IMR-90 (cell line): ENCODE data around the gene FUT8. TPM values are rescaled to one million over a fixed set of nuclear protein-coding genes. Genes with fewer than 3 reads are reported as not detected.

Experiments
- ATAC-seq: fragments of 200-7000 bp; cut with Tn5 transposase; 2 replicates; pipeline ENCODE4 v1.9.1; 2020; ENCODE audit warnings: low read depth, mild to moderate bottlenecking, moderate library complexity
- BruUV-seq: library from RNA; stranded (reverse); fragments of 400-500 nt; replicated peaks from 2 replicates; lab custom pipeline; 2021; lab: Mats Ljungman, UMichigan
- CTCF ChIA-PET: fragments of 300-600 bp; formaldehyde crosslinking; extraction: SDS; loops from one replicate; lab custom pipeline; 2021; ENCODE audit warnings: antibody characterized with exemption; lab: Yijun Ruan, JAX
- POLR2A ChIA-PET: fragments of 300-600 bp; sonication (Branson Sonifier 250); formaldehyde crosslinking; loops from one replicate; lab custom pipeline; 2022; ENCODE audit warnings: antibody characterized with exemption; ENCODE audit not compliant: unreplicated experiment; lab: Charles Lee
- DNase-seq: peaks from one replicate; pipeline ENCODE4 v3.0.0; 2013
- H2AFZ ChIP-seq: replicated peaks from 2 replicates; pipeline ENCODE3; 2013; ENCODE audit warnings: low read length, mild to moderate bottlenecking; ENCODE audit not compliant: poor library complexity
- H2AK5ac ChIP-seq: 2 replicates; pipeline ENCODE4 v1.6.1; 2013; ENCODE audit warnings: low read depth, low read length, inconsistent platforms
- H2AK9ac ChIP-seq: replicated peaks from 2 replicates; pipeline ENCODE3; 2013; ENCODE audit warnings: mild to moderate bottlenecking, low read depth, low read length, moderate library complexity; ENCODE audit not compliant: poor library complexity
- H2BK120ac ChIP-seq: 2 replicates; pipeline ENCODE4 v1.6.1; 2013; ENCODE audit warnings: low read depth, low read length, inconsistent platforms
- H2BK15ac ChIP-seq: 3 replicates; pipeline ENCODE4 v1.6.1; 2013; ENCODE audit warnings: low read depth, low read length, inconsistent platforms
- H2BK20ac ChIP-seq: 2 replicates; pipeline ENCODE4 v1.6.1; 2013; ENCODE audit warnings: low read depth, mild to moderate bottlenecking, inconsistent platforms, low read length, moderate library complexity
- H2BK5ac ChIP-seq: 2 replicates; pipeline ENCODE4 v1.6.1; 2013; ENCODE audit warnings: mild to moderate bottlenecking, low read depth, low read length, inconsistent platforms; ENCODE audit not compliant: poor library complexity, severe bottlenecking
- H3K14ac ChIP-seq: replicated peaks from 2 replicates; pipeline ENCODE4 v1.6.1; 2013; ENCODE audit warnings: low read depth, low read length, inconsistent platforms
- H3K18ac ChIP-seq: 2 replicates; pipeline ENCODE4 v1.6.1; 2013; ENCODE audit warnings: low read depth, low read length, control low read depth
- H3K23ac ChIP-seq: 2 replicates; pipeline ENCODE4 v1.6.1; 2013; ENCODE audit warnings: low read depth, low read length, inconsistent platforms
- H3K27ac ChIP-seq: 2 replicates; pipeline ENCODE4 v1.5.1; 2013; ENCODE audit warnings: mild to moderate bottlenecking, control low read depth, low read length; ENCODE audit not compliant: insufficient read depth
- H3K27me3 ChIP-seq: 2 replicates; pipeline ENCODE4 v1.6.1; 2013; ENCODE audit warnings: low read length; ENCODE audit not compliant: control insufficient read depth, insufficient read depth
- H3K36me3 ChIP-seq: 2 replicates; pipeline ENCODE4 v1.6.1; 2013; ENCODE audit warnings: low read length, mixed read lengths; ENCODE audit not compliant: control insufficient read depth, insufficient read depth
- H3K4ac ChIP-seq: 2 replicates; pipeline ENCODE4 v1.6.1; 2013; ENCODE audit warnings: low read depth, low read length, inconsistent platforms
- H3K4me1 ChIP-seq: 2 replicates; pipeline ENCODE4 v1.6.1; 2013; ENCODE audit warnings: low read length, mixed read lengths; ENCODE audit not compliant: control insufficient read depth, insufficient read depth
- H3K4me2 ChIP-seq: 2 replicates; pipeline ENCODE4 v1.6.1; 2013; ENCODE audit warnings: low read depth, mild to moderate bottlenecking, control low read depth, low read length, moderate library complexity
- H3K4me3 ChIP-seq: 2 replicates; pipeline ENCODE4 v1.5.1; 2013; ENCODE audit warnings: low read depth, mild to moderate bottlenecking, control low read depth, low read length, moderate library complexity; ENCODE audit not compliant: insufficient read depth
- H3K56ac ChIP-seq: 2 replicates; pipeline ENCODE4 v1.6.1; 2013; ENCODE audit warnings: low read length, inconsistent platforms; ENCODE audit not compliant: insufficient read depth; ENCODE audit errors: extremely low read depth
- H3K79me1 ChIP-seq, 2 experiments: 2 replicates each; pipeline ENCODE4 v1.6.1; 2013; ENCODE audit warnings: low read length in 2 of 2, inconsistent platforms in 1 of 2, low read depth in 1 of 2
- H3K9ac ChIP-seq: 2 replicates; pipeline ENCODE4 v1.6.1; 2013; ENCODE audit warnings: low read depth, low read length, control low read depth
- H3K9me1 ChIP-seq: 2 replicates; pipeline ENCODE4 v1.6.1; 2013; ENCODE audit warnings: low read length, inconsistent platforms; ENCODE audit not compliant: insufficient read depth
- H3K9me3 ChIP-seq: 2 replicates; pipeline ENCODE4 v1.6.1; 2013; ENCODE audit warnings: low read length; ENCODE audit not compliant: control insufficient read depth, insufficient read depth
- H4K20me1 ChIP-seq: 2 replicates; pipeline ENCODE4 v1.6.1; 2013; ENCODE audit warnings: low read length, inconsistent platforms; ENCODE audit not compliant: insufficient read depth
- H4K5ac ChIP-seq: 2 replicates; pipeline ENCODE4 v1.6.1; 2013; ENCODE audit warnings: mild to moderate bottlenecking, low read depth, low read length, control low read depth
- H4K8ac ChIP-seq, 2 experiments: 2 replicates each; pipeline ENCODE4 v1.6.1; 2013; ENCODE audit warnings: low read depth in 2 of 2, low read length in 2 of 2, control low read depth in 1 of 2, inconsistent platforms in 1 of 2
- H4K91ac ChIP-seq: 2 replicates; pipeline ENCODE4 v1.6.1; 2013; ENCODE audit warnings: low read depth, low read length, inconsistent platforms; ENCODE audit not compliant: insufficient read depth
- MAFK ChIP-seq: IDR thresholded peaks from 2 replicates; pipeline ENCODE4 v1.6.1; 2012; ENCODE audit warnings: low read depth, low read length, improper control_type of control experiment
- POLR2A ChIP-seq: IDR thresholded peaks from 2 replicates; pipeline ENCODE4 v1.6.1; 2012; ENCODE audit warnings: mild to moderate bottlenecking, low read depth, low read length
- RAD21 ChIP-seq: IDR thresholded peaks from 2 replicates; pipeline ENCODE4 v1.6.1; 2012; ENCODE audit warnings: low read length, improper control_type of control experiment
- RCOR1 ChIP-seq: IDR thresholded peaks from 2 replicates; pipeline ENCODE4 v1.6.1; 2012; ENCODE audit warnings: mild to moderate bottlenecking, low read length, improper control_type of control experiment; ENCODE audit not compliant: insufficient replicate concordance
- WGBS, 2 experiments: methylation state at CpG; one replicate each; pipeline versions ENCODE4 v1.1.5 to v1.1.7; 2013; ENCODE audit warnings: missing lambda C conversion rate in 2 of 2; ENCODE audit not compliant: insufficient read length in 1 of 2; ENCODE audit errors: extremely low coverage in 2 of 2; 5-methylcytosine and 5-hydroxymethylcytosine counted together
- dilution Hi-C: fragments of 300-500 bp; cut with HindIII; formaldehyde crosslinking; loops from one replicate; pipeline ENCODE4 v1.14.3; 2018; ENCODE audit warnings: low sequenced_read_pairs; ENCODE audit not compliant: unreplicated experiment
- in situ Hi-C: fragments of 300-500 bp; cut with MboI; formaldehyde crosslinking; loops from 3 replicates; pipeline ENCODE4 v1.14.3; 2019; ENCODE audit warnings: low sequenced_read_pairs, inconsistent platforms, mixed read lengths
- intact Hi-C: fragments of 100-400 bp; cut with micrococcal nuclease; formaldehyde crosslinking; loops from 2 replicates; pipeline ENCODE4 v1.10.0; 2022
- polyA plus RNA-seq, 3 experiments: library from polyadenylated mRNA; depleted of rRNA; stranded (reverse); fragments of >200 nt; gene quantifications; 2 replicates each; pipeline ENCODE4 v1.2.3, GENCODE V29; 2012; ENCODE audit warnings: low replicate concordance in 1 of 3
- total RNA-seq: library from RNA; depleted of rRNA; stranded (reverse); fragments of >200 nt; gene quantifications from 2 replicates; pipeline ENCODE4 v1.2.3, GENCODE V29; 2012

Gene FUT8
- total and polyA plus RNA-seq, 2 of the 4 experiments (the other 2 are of a cell fraction) = 15.6 to 72.9 TPM

DNA sequence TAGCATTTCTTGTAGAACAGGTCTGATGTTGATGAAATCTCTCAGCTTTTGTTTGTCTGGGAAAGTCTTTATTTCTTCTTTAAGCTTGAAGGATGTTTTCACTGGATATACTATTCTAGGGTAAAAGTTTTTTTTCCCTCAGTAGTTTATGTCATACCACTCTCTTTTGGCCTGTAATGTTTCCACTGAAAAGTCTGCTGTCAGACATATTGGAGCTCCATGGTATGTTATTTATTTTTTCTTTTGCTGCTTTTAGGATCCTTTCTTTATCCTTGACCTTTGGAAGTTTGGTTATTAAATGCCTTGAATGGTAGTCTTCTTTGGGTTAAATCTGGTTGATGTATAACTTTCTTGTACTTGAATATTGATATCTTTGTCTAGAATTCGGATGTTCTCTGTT, 306.1 kb downstream of the FUT8 start:
- Histone ChIP-seq H2BK20ac (no peak overlapping the region), H3K79me1 (no peaks in the 10 kb centered on the region), H2AK9ac (no peak overlapping the region), H3K9ac (no peak overlapping the region), H3K14ac (no peak overlapping the region), H3K4ac (no peak overlapping the region), H4K8ac (no peak overlapping the region), H3K23ac (no peak overlapping the region), H4K5ac (no peak overlapping the region), H3K27me3 (no peaks in the 10 kb centered on the region), H3K9me3 (no peaks in the 10 kb centered on the region; the same call in 1 of the 2 replicates), H3K9me1 (no peaks in the 10 kb centered on the region), H2BK15ac (no peak overlapping the region), H3K27ac (no peak overlapping the region), H2AK5ac (no peak overlapping the region), H3K4me1 (no peaks in the 10 kb centered on the region), H3K36me3 (0 out of 2 replicates have a peak, but pooled peaks cover 1% of the 10 kb centered on the region), H4K20me1 (no peaks in the 10 kb centered on the region), H3K56ac (no peak overlapping the region), H3K18ac (no peak overlapping the region), H3K4me3 (no peak overlapping the region), H2AFZ (no peak overlapping the region), H2BK120ac (no peak overlapping the region), H3K4me2 (no peak overlapping the region), H2BK5ac (no peak overlapping the region), H4K91ac (no peak overlapping the region)
- dilution Hi-C loops (no loop called here), intact Hi-C loops (no loop called here), in situ Hi-C loops (no loop called here)
- no peak for ATAC-seq
- TF ChIP-seq MAFK (no peak), POLR2A (no peak), RCOR1 (no peak), RAD21 (no peak)
- CTCF ChIA-PET = interaction anchor here (1.0 kb wide), 1 partner anchor 11 kb away, joined by 3 read pairs; no protein-coding TSS in a partner anchor
- POLR2A ChIA-PET = no interaction called here
- DNase-seq = no peak
- no CpG with 5 or more reads among the region's 1 CpG for WGBS, 2 experiments
- BruUV-seq = no TSS peak
